GM12801 (cell line): ENCODE data around the gene F12.

ENCODE experiments used
- CTCF ChIP-seq: IDR thresholded peaks from one replicate; pipeline ENCODE4 v1.5.1; 2011; ENCODE audit warnings: control low read depth; ENCODE audit not compliant: insufficient read length; ENCODE audit errors: extremely low read depth

Gene F12

GRCh38 chr5:177367323-177367848 lies 42.0 kb downstream of the F12 start:
- no peak for TF ChIP-seq CTCF

DNA sequence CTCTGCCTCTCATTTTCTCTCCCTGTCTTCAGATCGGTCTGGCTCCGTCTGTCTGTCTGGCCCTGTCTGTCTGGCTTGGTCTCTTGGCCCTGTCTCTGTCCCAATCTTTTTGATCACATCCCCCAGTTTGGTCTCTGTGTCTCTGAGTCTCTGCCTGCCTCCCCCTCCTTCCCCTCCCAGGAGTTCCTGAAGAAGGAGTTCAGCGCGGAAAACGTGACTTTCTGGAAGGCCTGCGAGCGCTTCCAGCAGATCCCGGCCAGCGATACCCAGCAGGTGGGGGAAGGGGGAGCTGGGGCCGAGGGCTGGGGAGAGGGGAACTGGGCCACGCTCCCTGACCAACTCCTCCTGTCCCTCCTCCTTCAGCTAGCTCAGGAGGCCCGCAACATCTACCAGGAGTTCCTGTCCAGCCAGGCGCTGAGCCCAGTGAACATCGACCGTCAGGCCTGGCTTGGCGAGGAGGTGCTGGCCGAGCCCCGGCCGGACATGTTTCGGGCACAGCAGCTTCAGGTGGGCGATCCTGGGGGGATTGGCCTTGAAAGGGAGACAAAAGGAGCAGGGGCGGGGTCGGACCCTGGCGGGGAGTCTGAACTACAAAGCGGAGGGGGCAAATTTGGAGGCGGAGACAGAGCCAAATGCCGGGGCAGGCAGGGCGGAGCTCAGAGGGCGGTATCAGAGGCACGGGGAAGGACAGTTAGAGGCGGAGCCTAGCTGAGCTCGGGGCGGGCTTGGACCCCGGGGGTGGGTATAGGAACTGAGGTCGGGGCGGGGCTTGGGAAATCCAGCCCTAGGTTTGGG lies 42.6 kb downstream of the F12 start:
- no peak for TF ChIP-seq CTCF

DNA sequence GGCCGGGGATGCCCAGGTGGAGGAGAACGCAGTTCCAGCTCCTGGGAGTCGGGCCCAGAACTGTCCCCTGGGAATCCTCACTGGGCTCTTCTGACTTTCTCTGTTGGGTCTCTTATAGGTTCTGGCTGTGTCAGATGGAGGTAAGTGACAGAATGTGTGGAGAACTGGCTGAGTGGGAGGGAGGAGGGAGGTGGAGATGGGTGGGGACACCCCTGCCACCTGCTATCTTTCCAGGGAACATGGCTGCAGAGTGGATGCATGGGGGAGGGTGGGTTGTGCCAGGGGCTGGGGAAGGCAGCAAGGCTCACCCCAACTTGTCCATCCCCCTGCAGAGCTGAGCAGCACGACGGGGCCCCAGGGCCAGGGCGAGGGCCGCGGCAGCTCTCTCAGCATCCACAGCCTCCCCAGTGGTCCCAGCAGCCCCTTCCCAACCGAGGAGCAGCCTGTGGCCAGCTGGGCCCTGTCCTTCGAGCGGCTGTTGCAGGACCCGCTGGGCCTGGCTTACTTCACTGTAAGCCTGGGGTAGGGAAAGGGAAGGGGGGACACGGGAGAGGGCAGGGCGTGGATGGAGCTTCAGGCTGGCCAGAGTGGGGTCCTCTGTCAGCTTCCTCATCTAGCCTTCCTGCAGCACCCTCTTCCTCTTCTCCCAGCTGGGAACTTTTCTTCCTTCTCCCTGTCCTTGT lies 43.4 kb downstream of the F12 start:
- no peak for TF ChIP-seq CTCF

DNA sequence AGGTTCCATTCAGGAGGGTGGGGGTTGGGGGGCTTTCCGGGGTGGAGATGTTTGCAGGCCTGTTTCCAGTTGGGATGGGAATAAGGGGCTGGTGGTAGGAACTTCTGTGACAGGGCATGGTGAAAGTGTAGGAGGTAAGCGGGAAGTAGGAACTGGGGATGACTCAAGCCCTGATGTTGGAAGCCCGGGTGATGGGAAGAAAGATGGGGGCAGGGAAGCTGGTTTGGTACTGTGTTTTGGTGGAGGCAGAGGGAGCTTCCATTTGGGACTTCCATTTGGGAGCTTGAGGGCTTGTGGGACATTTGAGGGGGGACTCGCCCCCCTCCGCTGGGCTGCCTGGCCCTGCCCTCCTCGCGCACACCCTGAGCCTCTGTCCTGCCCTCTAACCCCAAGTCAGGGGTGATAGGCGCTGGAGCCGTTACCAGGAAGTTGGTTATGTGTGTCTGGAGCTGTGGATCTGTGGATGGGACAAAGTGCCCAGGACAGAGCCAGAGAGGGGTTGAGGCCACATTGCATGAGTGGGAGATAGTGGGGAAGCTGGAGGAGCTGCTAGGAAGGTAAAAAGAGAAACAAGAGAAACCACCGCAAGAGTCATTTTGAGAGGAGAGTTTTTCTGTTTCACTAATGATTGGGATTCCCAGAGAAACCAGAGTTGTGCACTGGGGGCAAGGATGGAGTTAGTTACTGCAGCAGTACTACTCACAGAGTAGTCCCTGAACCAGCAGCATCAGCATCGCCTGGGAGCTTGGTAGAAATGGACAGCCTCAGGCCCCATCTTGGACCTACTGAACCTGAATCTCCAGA lies 45.0 kb downstream of the F12 start:
- no peak for TF ChIP-seq CTCF

DNA sequence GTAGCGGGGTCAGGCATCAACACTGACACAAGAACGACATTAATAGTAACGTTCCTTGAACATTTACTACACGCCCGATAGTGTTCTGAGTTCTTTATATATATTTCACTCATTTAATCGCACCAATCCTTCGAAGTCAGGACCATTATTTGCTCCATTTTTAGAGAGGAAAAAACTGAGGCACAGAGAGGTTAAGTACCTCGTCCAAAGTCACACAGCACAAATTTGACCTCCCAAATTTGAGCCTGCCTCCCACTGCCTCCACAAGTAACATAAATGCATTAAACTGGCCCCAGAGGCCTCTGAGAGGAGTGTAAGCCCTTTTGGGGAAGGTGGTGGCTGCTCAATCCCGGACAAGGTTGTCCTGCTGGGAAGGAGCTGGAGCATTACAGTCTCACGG lies 45.8 kb downstream of the F12 start:
- no peak for TF ChIP-seq CTCF

DNA sequence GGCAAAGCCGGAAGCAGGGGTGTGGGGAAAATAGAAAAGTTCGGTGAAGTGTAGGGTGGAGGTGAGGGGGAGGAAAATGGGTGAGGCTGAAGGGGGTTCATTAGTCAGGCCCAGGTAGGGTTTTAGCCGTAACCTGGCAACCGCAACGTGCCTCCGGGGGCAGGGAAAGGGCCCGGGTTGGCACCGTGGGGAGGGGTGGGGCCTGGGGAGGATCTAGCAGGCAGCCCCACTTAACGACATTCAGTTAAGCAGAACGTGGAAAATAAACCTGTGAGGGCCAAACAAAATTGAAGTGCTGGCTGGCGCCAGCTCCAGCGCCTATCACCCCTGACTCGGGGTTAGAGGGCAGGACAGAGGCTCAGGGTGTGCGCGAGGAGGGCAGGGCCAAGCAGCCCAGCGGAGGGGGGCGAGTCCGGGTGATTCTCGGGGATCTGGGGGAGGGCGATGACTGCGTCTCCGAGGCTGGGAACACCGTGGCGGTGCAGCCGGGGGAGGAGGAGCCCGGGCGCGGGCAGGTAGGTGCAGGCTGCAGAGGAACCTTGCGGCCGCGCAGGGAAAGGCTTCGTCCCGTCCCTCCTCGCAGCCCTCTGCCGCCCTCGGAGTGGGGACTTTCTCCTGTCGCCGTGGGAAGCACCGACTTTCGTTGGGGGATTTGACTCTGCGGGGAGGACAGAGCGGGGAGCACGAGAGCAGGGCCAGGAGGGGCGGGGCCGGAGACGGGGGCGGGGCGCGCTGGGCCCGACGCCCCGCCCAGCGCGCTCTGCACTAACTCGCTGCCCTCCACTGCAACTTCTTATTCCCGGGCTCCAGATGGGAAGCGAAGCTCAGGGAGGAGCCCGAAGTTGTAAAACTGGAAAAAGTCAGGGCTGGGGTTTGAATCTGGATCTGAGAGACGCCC lies 46.5 kb downstream of the F12 start:
- no peak for TF ChIP-seq CTCF
